Left ventricle myocardium inferior (tissue), 1 donor: ENCODE data around the gene PNPLA2. TPM values are rescaled to one million over a fixed set of nuclear protein-coding genes. Genes with fewer than 3 reads are reported as not detected.

Source experiments
- DNase-seq: peaks from one replicate; pipeline ENCODE4 v3.0.0-alpha.2; 2020
- H3K27ac ChIP-seq: fragments of 200-600 bp; replicated peaks from 2 replicates; pipeline ENCODE4 v1.8.0; 2021
- H3K27me3 ChIP-seq: fragments of 200-600 bp; 2 replicates; pipeline ENCODE4 v1.8.0; 2021; ENCODE audit warnings: low read depth
- H3K36me3 ChIP-seq: fragments of 200-600 bp; 2 replicates; pipeline ENCODE4 v1.8.0; 2021
- H3K4me1 ChIP-seq: fragments of 200-600 bp; 2 replicates; pipeline ENCODE4 v1.8.0; 2021
- H3K4me3 ChIP-seq: fragments of 200-600 bp; 2 replicates; pipeline ENCODE4 v1.8.0; 2021; ENCODE audit warnings: mild to moderate bottlenecking, moderate library complexity
- H3K9me3 ChIP-seq: fragments of 200-600 bp; replicated peaks from 2 replicates; pipeline ENCODE4 v1.8.0; 2021
- intact Hi-C: fragments of 100-400 bp; cut with micrococcal nuclease; formaldehyde crosslinking; loops from one replicate; pipeline ENCODE4 v1.11.0; 2022
- total RNA-seq: library from RNA; stranded (reverse); fragmentation: NEBNext Ultra II Directional; extraction: Animal tissue kit (Norgen Biotek cat#: 25700); gene quantifications from one replicate; pipeline ENCODE4 v1.2.1, GENCODE V29; 2021
- TF ChIP-seq, protein P1 (sequence below): fragments of 200-600 bp; IDR thresholded peaks from 2 replicates; pipeline ENCODE4 v1.8.0; 2021; ENCODE audit warnings: antibody characterized with exemption, mild to moderate bottlenecking, borderline replicate concordance
- donor health status: DM: no; HTN: yes; CAD: no; lungs with severe emphysema.

Gene PNPLA2
- total RNA-seq, 1 donor from 2014 or later: 300 TPM

DNA sequence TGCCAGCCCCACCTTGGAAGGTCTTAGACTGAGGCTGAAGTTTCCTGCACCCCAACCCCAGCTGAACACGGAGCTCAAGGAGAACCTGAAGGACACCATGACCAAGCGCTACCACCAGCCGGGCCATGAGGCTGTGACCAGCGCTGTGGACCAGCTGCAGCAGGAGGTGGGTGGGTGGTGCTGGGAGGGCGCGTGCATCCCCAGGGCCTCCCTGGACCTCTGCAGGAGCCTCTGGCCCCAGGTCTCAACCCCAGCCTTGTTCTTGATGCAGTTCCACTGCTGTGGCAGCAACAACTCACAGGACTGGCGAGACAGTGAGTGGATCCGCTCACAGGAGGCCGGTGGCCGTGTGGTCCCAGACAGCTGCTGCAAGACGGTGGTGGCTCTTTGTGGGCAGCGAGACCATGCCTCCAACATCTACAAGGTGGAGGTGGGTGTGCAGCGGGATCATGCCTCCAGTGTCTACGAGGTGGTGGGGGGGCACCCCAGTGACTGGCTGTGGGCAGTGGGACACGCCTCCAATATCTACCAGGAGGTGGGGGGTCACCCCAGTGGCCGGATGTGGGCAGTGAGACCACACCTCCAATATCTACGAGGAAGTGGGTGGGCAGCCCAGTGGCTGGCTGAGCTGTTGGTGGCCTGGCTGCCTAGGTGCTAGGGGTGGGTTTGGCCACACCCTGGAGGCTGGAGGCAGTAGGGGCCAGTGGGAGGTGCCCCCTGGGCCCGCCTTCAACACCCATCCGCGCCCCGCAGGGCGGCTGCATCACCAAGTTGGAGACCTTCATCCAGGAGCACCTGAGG is 18.7 kb downstream of the PNPLA2 start:
- H3K4me1 ChIP-seq: peaks cover 94% of the 10 kb centered on the region
- H3K9me3 ChIP-seq: no peaks in the 10 kb centered on the region
- H3K4me3 ChIP-seq: no peak overlapping the region
- peaks cover 50% of the 10 kb centered on the region for H3K36me3 ChIP-seq
- no peak for DNase-seq
- intact Hi-C loops: no loop called here
- H3K27me3 ChIP-seq: no peaks in the 10 kb centered on the region
- H3K27ac ChIP-seq: peak overlapping the region; percentile 45
- TF ChIP-seq, protein P1, sequence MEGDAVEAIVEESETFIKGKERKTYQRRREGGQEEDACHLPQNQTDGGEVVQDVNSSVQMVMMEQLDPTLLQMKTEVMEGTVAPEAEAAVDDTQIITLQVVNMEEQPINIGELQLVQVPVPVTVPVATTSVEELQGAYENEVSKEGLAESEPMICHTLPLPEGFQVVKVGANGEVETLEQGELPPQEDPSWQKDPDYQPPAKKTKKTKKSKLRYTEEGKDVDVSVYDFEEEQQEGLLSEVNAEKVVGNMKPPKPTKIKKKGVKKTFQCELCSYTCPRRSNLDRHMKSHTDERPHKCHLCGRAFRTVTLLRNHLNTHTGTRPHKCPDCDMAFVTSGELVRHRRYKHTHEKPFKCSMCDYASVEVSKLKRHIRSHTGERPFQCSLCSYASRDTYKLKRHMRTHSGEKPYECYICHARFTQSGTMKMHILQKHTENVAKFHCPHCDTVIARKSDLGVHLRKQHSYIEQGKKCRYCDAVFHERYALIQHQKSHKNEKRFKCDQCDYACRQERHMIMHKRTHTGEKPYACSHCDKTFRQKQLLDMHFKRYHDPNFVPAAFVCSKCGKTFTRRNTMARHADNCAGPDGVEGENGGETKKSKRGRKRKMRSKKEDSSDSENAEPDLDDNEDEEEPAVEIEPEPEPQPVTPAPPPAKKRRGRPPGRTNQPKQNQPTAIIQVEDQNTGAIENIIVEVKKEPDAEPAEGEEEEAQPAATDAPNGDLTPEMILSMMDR: no peak

GRCh38 chr11:837990-838307 is 19.2 kb downstream of the PNPLA2 start:
- no peak for DNase-seq
- Histone ChIP-seq H3K27ac (peak overlapping the region; percentile 45), H3K4me3 (no peak overlapping the region), H3K36me3 (peaks cover 50% of the 10 kb centered on the region), H3K9me3 (no peaks in the 10 kb centered on the region), H3K4me1 (peaks cover 96% of the 10 kb centered on the region), H3K27me3 (no peaks in the 10 kb centered on the region)
- intact Hi-C loops: no loop called here
- TF ChIP-seq, protein P1: no peak

DNA sequence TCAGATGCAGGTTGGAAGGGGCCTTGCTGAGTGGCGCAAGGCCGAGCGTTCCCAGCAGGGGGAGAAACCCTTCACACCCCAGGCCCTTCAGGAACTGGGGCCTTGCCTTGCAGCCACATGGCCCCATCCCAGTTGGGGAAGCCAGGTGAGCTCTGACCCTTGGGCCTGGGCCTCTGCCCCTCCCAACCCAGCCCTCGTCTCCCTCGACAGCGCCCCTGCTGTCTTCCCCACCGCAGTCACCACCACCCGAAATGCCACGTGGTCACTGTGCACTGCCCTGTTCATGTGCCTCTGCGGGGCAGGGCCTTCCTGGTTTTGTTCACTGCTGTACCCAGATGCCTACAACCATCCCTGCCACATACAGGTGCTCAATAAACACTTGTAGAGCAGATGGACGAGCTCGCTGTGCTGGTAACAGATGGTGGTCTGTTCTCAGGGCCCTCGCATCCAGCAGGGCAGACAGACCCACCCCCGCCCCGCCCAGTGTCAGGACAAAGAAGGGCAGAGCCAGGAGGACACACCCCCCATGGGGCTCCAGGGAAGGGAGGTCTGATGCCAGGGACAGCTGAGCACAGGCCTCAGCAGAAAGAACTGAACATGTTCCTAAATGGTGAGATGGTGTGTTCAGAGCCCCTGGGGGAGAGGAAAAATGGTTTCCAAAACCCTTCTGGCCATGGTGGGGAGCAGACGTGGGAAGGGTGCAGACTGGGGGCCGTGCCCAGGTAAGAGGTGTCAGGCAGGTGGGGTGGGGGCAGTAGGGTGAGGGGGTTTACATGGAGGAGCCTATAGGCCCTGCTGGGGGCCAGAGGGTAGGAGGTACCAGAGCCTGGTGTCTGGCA is 19.9 kb downstream of the PNPLA2 start:
- Histone ChIP-seq H3K4me1 (peaks cover 97% of the 10 kb centered on the region), H3K36me3 (peaks cover 50% of the 10 kb centered on the region), H3K27me3 (no peaks in the 10 kb centered on the region), H3K27ac (peak overlapping the region; percentile 49), H3K9me3 (no peaks in the 10 kb centered on the region), H3K4me3 (peak overlapping the region; percentile 1)
- no peak for DNase-seq
- TF ChIP-seq, protein P1: peak; percentile 32
- intact Hi-C loops: no loop called here

- H3K27me3 ChIP-seq: no peaks in the 10 kb centered on the region
- H3K9me3 ChIP-seq: no peaks in the 10 kb centered on the region
- H3K4me3 ChIP-seq: no peak overlapping the region
- DNase-seq: no peak
- intact Hi-C loops: no loop called here
- peaks cover 97% of the 10 kb centered on the region for H3K4me1 ChIP-seq
- peak overlapping the region; percentile 49 for H3K27ac ChIP-seq
- peaks cover 50% of the 10 kb centered on the region for H3K36me3 ChIP-seq
- TF ChIP-seq, protein P1: no peak
These were observed 20.5 kb downstream of the PNPLA2 start for GRCh38 chr11:839280-839623.

GRCh38 chr11:839875-840617 is 21.3 kb downstream of the PNPLA2 start:
- Histone ChIP-seq H3K27ac (peak overlapping the region; percentile 19), H3K36me3 (peaks cover 50% of the 10 kb centered on the region), H3K4me3 (peak overlapping the region; percentile 97), H3K4me1 (peaks cover 97% of the 10 kb centered on the region), H3K27me3 (no peaks in the 10 kb centered on the region), H3K9me3 (no peaks in the 10 kb centered on the region)
- intact Hi-C loops: no loop called here
- no peak for DNase-seq
- TF ChIP-seq, protein P1: no peak
